IMR-90 (cell line): ENCODE measurements around the gene NHLRC1. TPM values are rescaled to one million over a fixed set of nuclear protein-coding genes. Genes with fewer than 3 reads are reported as not detected.

Source experiments
- ATAC-seq: fragments of 200-7000 bp; cut with Tn5 transposase; 2 replicates; pipeline ENCODE4 v1.9.1; 2020; ENCODE audit warnings: low read depth, mild to moderate bottlenecking, moderate library complexity
- BruUV-seq: library from RNA; stranded (reverse); fragments of 400-500 nt; replicated peaks from 2 replicates; lab custom pipeline; 2021; lab: Mats Ljungman, UMichigan
- CTCF ChIA-PET: fragments of 300-600 bp; formaldehyde crosslinking; extraction: SDS; loops from one replicate; lab custom pipeline; 2021; ENCODE audit warnings: antibody characterized with exemption; lab: Yijun Ruan, JAX
- POLR2A ChIA-PET: fragments of 300-600 bp; sonication (Branson Sonifier 250); formaldehyde crosslinking; loops from one replicate; lab custom pipeline; 2022; ENCODE audit warnings: antibody characterized with exemption; ENCODE audit not compliant: unreplicated experiment; lab: Charles Lee
- DNase-seq: peaks from one replicate; pipeline ENCODE4 v3.0.0; 2013
- H2AFZ ChIP-seq: replicated peaks from 2 replicates; pipeline ENCODE3; 2013; ENCODE audit warnings: low read length, mild to moderate bottlenecking; ENCODE audit not compliant: poor library complexity
- H2AK5ac ChIP-seq: 2 replicates; pipeline ENCODE4 v1.6.1; 2013; ENCODE audit warnings: low read depth, low read length, inconsistent platforms
- H2AK9ac ChIP-seq: replicated peaks from 2 replicates; pipeline ENCODE3; 2013; ENCODE audit warnings: mild to moderate bottlenecking, low read depth, low read length, moderate library complexity; ENCODE audit not compliant: poor library complexity
- H2BK120ac ChIP-seq: 2 replicates; pipeline ENCODE4 v1.6.1; 2013; ENCODE audit warnings: low read depth, low read length, inconsistent platforms
- H2BK15ac ChIP-seq: 3 replicates; pipeline ENCODE4 v1.6.1; 2013; ENCODE audit warnings: low read depth, low read length, inconsistent platforms
- H2BK20ac ChIP-seq: 2 replicates; pipeline ENCODE4 v1.6.1; 2013; ENCODE audit warnings: low read depth, mild to moderate bottlenecking, inconsistent platforms, low read length, moderate library complexity
- H2BK5ac ChIP-seq: 2 replicates; pipeline ENCODE4 v1.6.1; 2013; ENCODE audit warnings: mild to moderate bottlenecking, low read depth, low read length, inconsistent platforms; ENCODE audit not compliant: poor library complexity, severe bottlenecking
- H3K14ac ChIP-seq: replicated peaks from 2 replicates; pipeline ENCODE4 v1.6.1; 2013; ENCODE audit warnings: low read depth, low read length, inconsistent platforms
- H3K18ac ChIP-seq: 2 replicates; pipeline ENCODE4 v1.6.1; 2013; ENCODE audit warnings: low read depth, low read length, control low read depth
- H3K23ac ChIP-seq: 2 replicates; pipeline ENCODE4 v1.6.1; 2013; ENCODE audit warnings: low read depth, low read length, inconsistent platforms
- H3K27ac ChIP-seq: 2 replicates; pipeline ENCODE4 v1.5.1; 2013; ENCODE audit warnings: mild to moderate bottlenecking, control low read depth, low read length; ENCODE audit not compliant: insufficient read depth
- H3K27me3 ChIP-seq: 2 replicates; pipeline ENCODE4 v1.6.1; 2013; ENCODE audit warnings: low read length; ENCODE audit not compliant: control insufficient read depth, insufficient read depth
- H3K36me3 ChIP-seq: 2 replicates; pipeline ENCODE4 v1.6.1; 2013; ENCODE audit warnings: low read length, mixed read lengths; ENCODE audit not compliant: control insufficient read depth, insufficient read depth
- H3K4ac ChIP-seq: 2 replicates; pipeline ENCODE4 v1.6.1; 2013; ENCODE audit warnings: low read depth, low read length, inconsistent platforms
- H3K4me1 ChIP-seq: 2 replicates; pipeline ENCODE4 v1.6.1; 2013; ENCODE audit warnings: low read length, mixed read lengths; ENCODE audit not compliant: control insufficient read depth, insufficient read depth
- H3K4me2 ChIP-seq: 2 replicates; pipeline ENCODE4 v1.6.1; 2013; ENCODE audit warnings: low read depth, mild to moderate bottlenecking, control low read depth, low read length, moderate library complexity
- H3K4me3 ChIP-seq: 2 replicates; pipeline ENCODE4 v1.5.1; 2013; ENCODE audit warnings: low read depth, mild to moderate bottlenecking, control low read depth, low read length, moderate library complexity; ENCODE audit not compliant: insufficient read depth
- H3K56ac ChIP-seq: 2 replicates; pipeline ENCODE4 v1.6.1; 2013; ENCODE audit warnings: low read length, inconsistent platforms; ENCODE audit not compliant: insufficient read depth; ENCODE audit errors: extremely low read depth
- H3K79me1 ChIP-seq, 2 experiments: 2 replicates each; pipeline ENCODE4 v1.6.1; 2013; ENCODE audit warnings: low read length in 2 of 2, inconsistent platforms in 1 of 2, low read depth in 1 of 2
- H3K9ac ChIP-seq: 2 replicates; pipeline ENCODE4 v1.6.1; 2013; ENCODE audit warnings: low read depth, low read length, control low read depth
- H3K9me1 ChIP-seq: 2 replicates; pipeline ENCODE4 v1.6.1; 2013; ENCODE audit warnings: low read length, inconsistent platforms; ENCODE audit not compliant: insufficient read depth
- H3K9me3 ChIP-seq: 2 replicates; pipeline ENCODE4 v1.6.1; 2013; ENCODE audit warnings: low read length; ENCODE audit not compliant: control insufficient read depth, insufficient read depth
- H4K20me1 ChIP-seq: 2 replicates; pipeline ENCODE4 v1.6.1; 2013; ENCODE audit warnings: low read length, inconsistent platforms; ENCODE audit not compliant: insufficient read depth
- H4K5ac ChIP-seq: 2 replicates; pipeline ENCODE4 v1.6.1; 2013; ENCODE audit warnings: mild to moderate bottlenecking, low read depth, low read length, control low read depth
- H4K8ac ChIP-seq, 2 experiments: 2 replicates each; pipeline ENCODE4 v1.6.1; 2013; ENCODE audit warnings: low read depth in 2 of 2, low read length in 2 of 2, control low read depth in 1 of 2, inconsistent platforms in 1 of 2
- H4K91ac ChIP-seq: 2 replicates; pipeline ENCODE4 v1.6.1; 2013; ENCODE audit warnings: low read depth, low read length, inconsistent platforms; ENCODE audit not compliant: insufficient read depth
- BHLHE40 ChIP-seq: fragments of 150-350 bp; IDR thresholded peaks from 2 replicates; pipeline ENCODE4 v1.6.1; 2016; ENCODE audit warnings: mild to moderate bottlenecking, low read depth, low read length
- CHD1 ChIP-seq: IDR thresholded peaks from 2 replicates; pipeline ENCODE4 v1.6.1; 2012; ENCODE audit warnings: low read depth, low read length, improper control_type of control experiment
- CTCF ChIP-seq: conservative IDR thresholded peaks from 2 replicates; pipeline ENCODE4 v1.5.1; 2012; ENCODE audit warnings: mild to moderate bottlenecking, low read depth, low read length, improper control_type of control experiment
- FOS ChIP-seq: fragments of 150-350 bp; IDR thresholded peaks from 2 replicates; pipeline ENCODE4 v1.6.1; 2016; ENCODE audit warnings: low read depth, low read length
- MAZ ChIP-seq: IDR thresholded peaks from 2 replicates; pipeline ENCODE4 v1.6.1; 2012; ENCODE audit warnings: low read depth, mild to moderate bottlenecking, low read length, improper control_type of control experiment, moderate library complexity, borderline replicate concordance
- MXI1 ChIP-seq: IDR thresholded peaks from 2 replicates; pipeline ENCODE4 v1.6.1; 2012; ENCODE audit warnings: low read depth, mild to moderate bottlenecking, low read length, moderate library complexity, borderline replicate concordance
- NFE2L2 ChIP-seq: fragments of 150-350 bp; IDR thresholded peaks from 2 replicates; pipeline ENCODE4 v1.6.1; 2016; ENCODE audit warnings: low read depth, mild to moderate bottlenecking, low read length
- WGBS, 2 experiments: methylation state at CpG; one replicate each; pipeline versions ENCODE4 v1.1.5 to v1.1.7; 2013; ENCODE audit warnings: missing lambda C conversion rate in 2 of 2; ENCODE audit not compliant: insufficient read length in 1 of 2; ENCODE audit errors: extremely low coverage in 2 of 2; 5-methylcytosine and 5-hydroxymethylcytosine counted together
- dilution Hi-C: fragments of 300-500 bp; cut with HindIII; formaldehyde crosslinking; loops from one replicate; pipeline ENCODE4 v1.14.3; 2018; ENCODE audit warnings: low sequenced_read_pairs; ENCODE audit not compliant: unreplicated experiment
- in situ Hi-C: fragments of 300-500 bp; cut with MboI; formaldehyde crosslinking; loops from 3 replicates; pipeline ENCODE4 v1.14.3; 2019; ENCODE audit warnings: low sequenced_read_pairs, inconsistent platforms, mixed read lengths
- intact Hi-C: fragments of 100-400 bp; cut with micrococcal nuclease; formaldehyde crosslinking; loops from 2 replicates; pipeline ENCODE4 v1.10.0; 2022
- polyA plus RNA-seq, 3 experiments: library from polyadenylated mRNA; depleted of rRNA; stranded (reverse); fragments of >200 nt; gene quantifications; 2 replicates each; pipeline ENCODE4 v1.2.3, GENCODE V29; 2012; ENCODE audit warnings: low replicate concordance in 1 of 3
- total RNA-seq: library from RNA; depleted of rRNA; stranded (reverse); fragments of >200 nt; gene quantifications from 2 replicates; pipeline ENCODE4 v1.2.3, GENCODE V29; 2012

NHLRC1 gene
- total and polyA plus RNA-seq, 2 of the 4 experiments (the other 2 are of a cell fraction), result 1.1 TPM

- Histone ChIP-seq H3K18ac (no peak overlapping the region), H2BK15ac (no peak overlapping the region), H3K4me1 (peaks cover 3% of the 10 kb centered on the region), H4K91ac (no peak overlapping the region), H4K5ac (no peak overlapping the region), H3K56ac (no peak overlapping the region), H3K4ac (no peak overlapping the region), H2AK9ac (no peak overlapping the region), H3K9me3 (no peaks in the 10 kb centered on the region), H2AFZ (no peak overlapping the region), H3K4me2 (no peak overlapping the region), H3K27me3 (no peaks in the 10 kb centered on the region), H2BK120ac (no peak overlapping the region), H3K4me3 (no peak overlapping the region), H3K79me1 (no peaks in the 10 kb centered on the region), H3K14ac (no peak overlapping the region), H4K8ac (no peak overlapping the region), H3K23ac (no peak overlapping the region), H3K36me3 (no peaks in the 10 kb centered on the region), H2BK5ac (no peak overlapping the region), H4K20me1 (no peaks in the 10 kb centered on the region), H3K9ac (no peak overlapping the region), H2AK5ac (no peak overlapping the region), H3K9me1 (peaks cover 7% of the 10 kb centered on the region; the same call in 1 of the 2 replicates), H2BK20ac (no peak overlapping the region), H3K27ac (no peak overlapping the region)
- 100% methylated on average over 2 of the region's 3 CpGs; no CpG with 5 or more reads in 1 of the 2 experiments for WGBS, 2 experiments
- dilution Hi-C loops (no loop called here), intact Hi-C loops (no loop called here), in situ Hi-C loops (no loop called here)
- ChIA-PET POLR2A (interaction anchor here (0.6 kb wide), 1 partner anchor 54 kb away, joined by 4 read pairs; the partner anchor contains the start of gene TPMT), CTCF (no interaction called here)
- DNase-seq, result no peak
- ATAC-seq, result no peak
- BruUV-seq, result no TSS peak
- TF ChIP-seq CHD1, result no peak
- no peak for TF ChIP-seq MXI1
- TF ChIP-seq CTCF, result no peak
- TF ChIP-seq FOS, result no peak
- TF ChIP-seq BHLHE40, result no peak
- no peak for TF ChIP-seq NFE2L2
- TF ChIP-seq MAZ, result no peak
Observed at GRCh38 chr6:18100296-18100695, 22.2 kb downstream of the NHLRC1 start.
